Measurements from ENCODE around the gene CEP164. TPM values are rescaled to one million over a fixed set of nuclear protein-coding genes. Genes with fewer than 3 reads are reported as not detected.

The CEP164 gene
- total and polyA plus RNA-seq, 2 experiments from 2014 or later = 13.9 to 23.8 TPM

DNA sequence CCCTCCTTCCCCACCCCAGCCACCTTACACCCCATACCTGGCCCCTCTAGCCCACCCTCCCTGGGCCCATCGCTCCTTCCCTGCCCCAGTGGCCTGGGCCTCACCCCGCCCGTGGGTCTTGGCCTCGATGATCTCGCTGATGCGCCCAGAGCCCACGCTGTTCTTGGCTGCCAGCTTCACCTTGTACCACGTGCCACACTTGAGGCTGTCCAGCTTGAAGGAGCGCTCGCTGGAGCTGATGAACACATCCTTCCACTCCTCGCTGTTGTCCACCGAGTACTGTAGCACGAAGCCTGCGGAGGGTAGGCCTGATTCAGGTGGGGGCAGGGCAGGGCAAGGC lies 110.1 kb downstream of the CEP164 start (continued):
- no peak for TF ChIP-seq CREB1 (CRISPR knock-in tag; IDR thresholded peaks at IDR 0.05; ENCODE audit: low read depth)

DNA sequence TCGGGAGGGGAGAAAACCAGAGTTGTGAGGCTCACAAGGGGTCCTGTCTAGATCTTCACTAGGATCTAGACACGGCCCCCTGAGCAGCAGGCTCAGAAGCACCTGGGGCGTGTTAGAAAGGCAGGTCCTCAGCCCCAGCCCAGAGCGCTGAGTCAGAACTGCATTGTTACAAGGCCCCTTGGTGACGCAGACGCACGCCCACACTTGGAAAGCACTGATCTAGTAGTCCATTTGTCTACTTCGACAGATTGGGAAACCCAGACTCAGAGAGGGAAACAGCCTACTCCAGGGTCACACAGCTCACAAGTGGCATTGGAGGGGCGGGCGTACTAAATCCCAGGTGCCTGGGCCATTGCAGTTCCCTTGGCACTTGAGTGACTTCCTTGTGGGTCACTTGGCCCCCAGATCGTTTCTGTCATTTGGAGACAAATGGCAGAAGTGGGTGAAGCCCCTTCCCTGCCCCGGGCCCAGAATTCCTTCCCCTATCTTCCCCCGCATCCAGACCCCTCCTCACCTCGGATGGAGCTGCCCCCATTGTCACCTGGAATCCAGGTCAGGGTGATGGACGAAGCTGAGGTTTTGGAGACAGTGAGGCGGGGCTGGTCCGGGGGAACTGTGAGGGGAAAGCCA lies 110.8 kb downstream of the CEP164 start:
- Histone ChIP-seq H3K9me2 (ENCODE audit: insufficient read depth) (no peaks in the 10 kb centered on the region), H3K4me1 (ENCODE audit: insufficient read depth) (no peaks in the 10 kb centered on the region; the same call in 1 of the 2 replicates), H3K4me3 (no peak overlapping the region), H3K36me3 (ENCODE audit: insufficient read depth) (no peaks in the 10 kb centered on the region), H3K79me2 (replicated peaks; ENCODE audit: insufficient read depth) (no peaks in the 10 kb centered on the region), H3F3A (replicated peaks; ENCODE audit: low read depth) (0 out of 2 replicates have a peak, but pooled peaks cover 2% of the 10 kb centered on the region), H4K20me1 (replicated peaks; ENCODE audit: insufficient read depth) (no peaks in the 10 kb centered on the region), H3K4me2 (no peak overlapping the region), H3K27ac (ENCODE audit: low read depth) (no peak overlapping the region), H3K27me3 (ENCODE audit: insufficient read depth) (no peaks in the 10 kb centered on the region), H2AFZ (no peak overlapping the region)
- H3K27me3 Mint-ChIP-seq (ENCODE audit: insufficient read depth, low read depth, poor library complexity) = peaks cover 3% of the 10 kb centered on the region
- H3K36me3 Mint-ChIP-seq (ENCODE audit: low read depth) = no peaks in the 10 kb centered on the region
- no peaks in the 10 kb centered on the region for H3K9me3 Mint-ChIP-seq
- TF ChIP-seq CREB1 (CRISPR knock-in tag; IDR thresholded peaks at IDR 0.05; ENCODE audit: low read depth) (no peak), NANOG (IDR thresholded peaks at IDR 0.05; ENCODE audit: borderline replicate concordance) (no peak), ZNF331 (CRISPR knock-in tag; IDR thresholded peaks at IDR 0.05; ENCODE audit: low read depth) (no peak), JUNB (IDR thresholded peaks at IDR 0.05; ENCODE audit: unreplicated experiment) (no peak), EZH2 (IDR thresholded peaks at IDR 0.05; ENCODE audit: low read depth, unreplicated experiment) (no peak)
- TF ChIP-seq, protein P1, sequence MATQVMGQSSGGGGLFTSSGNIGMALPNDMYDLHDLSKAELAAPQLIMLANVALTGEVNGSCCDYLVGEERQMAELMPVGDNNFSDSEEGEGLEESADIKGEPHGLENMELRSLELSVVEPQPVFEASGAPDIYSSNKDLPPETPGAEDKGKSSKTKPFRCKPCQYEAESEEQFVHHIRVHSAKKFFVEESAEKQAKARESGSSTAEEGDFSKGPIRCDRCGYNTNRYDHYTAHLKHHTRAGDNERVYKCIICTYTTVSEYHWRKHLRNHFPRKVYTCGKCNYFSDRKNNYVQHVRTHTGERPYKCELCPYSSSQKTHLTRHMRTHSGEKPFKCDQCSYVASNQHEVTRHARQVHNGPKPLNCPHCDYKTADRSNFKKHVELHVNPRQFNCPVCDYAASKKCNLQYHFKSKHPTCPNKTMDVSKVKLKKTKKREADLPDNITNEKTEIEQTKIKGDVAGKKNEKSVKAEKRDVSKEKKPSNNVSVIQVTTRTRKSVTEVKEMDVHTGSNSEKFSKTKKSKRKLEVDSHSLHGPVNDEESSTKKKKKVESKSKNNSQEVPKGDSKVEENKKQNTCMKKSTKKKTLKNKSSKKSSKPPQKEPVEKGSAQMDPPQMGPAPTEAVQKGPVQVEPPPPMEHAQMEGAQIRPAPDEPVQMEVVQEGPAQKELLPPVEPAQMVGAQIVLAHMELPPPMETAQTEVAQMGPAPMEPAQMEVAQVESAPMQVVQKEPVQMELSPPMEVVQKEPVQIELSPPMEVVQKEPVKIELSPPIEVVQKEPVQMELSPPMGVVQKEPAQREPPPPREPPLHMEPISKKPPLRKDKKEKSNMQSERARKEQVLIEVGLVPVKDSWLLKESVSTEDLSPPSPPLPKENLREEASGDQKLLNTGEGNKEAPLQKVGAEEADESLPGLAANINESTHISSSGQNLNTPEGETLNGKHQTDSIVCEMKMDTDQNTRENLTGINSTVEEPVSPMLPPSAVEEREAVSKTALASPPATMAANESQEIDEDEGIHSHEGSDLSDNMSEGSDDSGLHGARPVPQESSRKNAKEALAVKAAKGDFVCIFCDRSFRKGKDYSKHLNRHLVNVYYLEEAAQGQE (IDR thresholded peaks at IDR 0.05; ENCODE audit: unreplicated experiment) = no peak
- TF ChIP-seq, protein P2, sequence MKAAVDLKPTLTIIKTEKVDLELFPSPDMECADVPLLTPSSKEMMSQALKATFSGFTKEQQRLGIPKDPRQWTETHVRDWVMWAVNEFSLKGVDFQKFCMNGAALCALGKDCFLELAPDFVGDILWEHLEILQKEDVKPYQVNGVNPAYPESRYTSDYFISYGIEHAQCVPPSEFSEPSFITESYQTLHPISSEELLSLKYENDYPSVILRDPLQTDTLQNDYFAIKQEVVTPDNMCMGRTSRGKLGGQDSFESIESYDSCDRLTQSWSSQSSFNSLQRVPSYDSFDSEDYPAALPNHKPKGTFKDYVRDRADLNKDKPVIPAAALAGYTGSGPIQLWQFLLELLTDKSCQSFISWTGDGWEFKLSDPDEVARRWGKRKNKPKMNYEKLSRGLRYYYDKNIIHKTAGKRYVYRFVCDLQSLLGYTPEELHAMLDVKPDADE (IDR thresholded peaks at IDR 0.05) = no peak
- TF ChIP-seq, protein P3, sequence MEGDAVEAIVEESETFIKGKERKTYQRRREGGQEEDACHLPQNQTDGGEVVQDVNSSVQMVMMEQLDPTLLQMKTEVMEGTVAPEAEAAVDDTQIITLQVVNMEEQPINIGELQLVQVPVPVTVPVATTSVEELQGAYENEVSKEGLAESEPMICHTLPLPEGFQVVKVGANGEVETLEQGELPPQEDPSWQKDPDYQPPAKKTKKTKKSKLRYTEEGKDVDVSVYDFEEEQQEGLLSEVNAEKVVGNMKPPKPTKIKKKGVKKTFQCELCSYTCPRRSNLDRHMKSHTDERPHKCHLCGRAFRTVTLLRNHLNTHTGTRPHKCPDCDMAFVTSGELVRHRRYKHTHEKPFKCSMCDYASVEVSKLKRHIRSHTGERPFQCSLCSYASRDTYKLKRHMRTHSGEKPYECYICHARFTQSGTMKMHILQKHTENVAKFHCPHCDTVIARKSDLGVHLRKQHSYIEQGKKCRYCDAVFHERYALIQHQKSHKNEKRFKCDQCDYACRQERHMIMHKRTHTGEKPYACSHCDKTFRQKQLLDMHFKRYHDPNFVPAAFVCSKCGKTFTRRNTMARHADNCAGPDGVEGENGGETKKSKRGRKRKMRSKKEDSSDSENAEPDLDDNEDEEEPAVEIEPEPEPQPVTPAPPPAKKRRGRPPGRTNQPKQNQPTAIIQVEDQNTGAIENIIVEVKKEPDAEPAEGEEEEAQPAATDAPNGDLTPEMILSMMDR (conservative IDR thresholded peaks at IDR 0.05; ENCODE audit: low read depth in 2 of 2) = no peak
- TF ChIP-seq, protein P4, sequence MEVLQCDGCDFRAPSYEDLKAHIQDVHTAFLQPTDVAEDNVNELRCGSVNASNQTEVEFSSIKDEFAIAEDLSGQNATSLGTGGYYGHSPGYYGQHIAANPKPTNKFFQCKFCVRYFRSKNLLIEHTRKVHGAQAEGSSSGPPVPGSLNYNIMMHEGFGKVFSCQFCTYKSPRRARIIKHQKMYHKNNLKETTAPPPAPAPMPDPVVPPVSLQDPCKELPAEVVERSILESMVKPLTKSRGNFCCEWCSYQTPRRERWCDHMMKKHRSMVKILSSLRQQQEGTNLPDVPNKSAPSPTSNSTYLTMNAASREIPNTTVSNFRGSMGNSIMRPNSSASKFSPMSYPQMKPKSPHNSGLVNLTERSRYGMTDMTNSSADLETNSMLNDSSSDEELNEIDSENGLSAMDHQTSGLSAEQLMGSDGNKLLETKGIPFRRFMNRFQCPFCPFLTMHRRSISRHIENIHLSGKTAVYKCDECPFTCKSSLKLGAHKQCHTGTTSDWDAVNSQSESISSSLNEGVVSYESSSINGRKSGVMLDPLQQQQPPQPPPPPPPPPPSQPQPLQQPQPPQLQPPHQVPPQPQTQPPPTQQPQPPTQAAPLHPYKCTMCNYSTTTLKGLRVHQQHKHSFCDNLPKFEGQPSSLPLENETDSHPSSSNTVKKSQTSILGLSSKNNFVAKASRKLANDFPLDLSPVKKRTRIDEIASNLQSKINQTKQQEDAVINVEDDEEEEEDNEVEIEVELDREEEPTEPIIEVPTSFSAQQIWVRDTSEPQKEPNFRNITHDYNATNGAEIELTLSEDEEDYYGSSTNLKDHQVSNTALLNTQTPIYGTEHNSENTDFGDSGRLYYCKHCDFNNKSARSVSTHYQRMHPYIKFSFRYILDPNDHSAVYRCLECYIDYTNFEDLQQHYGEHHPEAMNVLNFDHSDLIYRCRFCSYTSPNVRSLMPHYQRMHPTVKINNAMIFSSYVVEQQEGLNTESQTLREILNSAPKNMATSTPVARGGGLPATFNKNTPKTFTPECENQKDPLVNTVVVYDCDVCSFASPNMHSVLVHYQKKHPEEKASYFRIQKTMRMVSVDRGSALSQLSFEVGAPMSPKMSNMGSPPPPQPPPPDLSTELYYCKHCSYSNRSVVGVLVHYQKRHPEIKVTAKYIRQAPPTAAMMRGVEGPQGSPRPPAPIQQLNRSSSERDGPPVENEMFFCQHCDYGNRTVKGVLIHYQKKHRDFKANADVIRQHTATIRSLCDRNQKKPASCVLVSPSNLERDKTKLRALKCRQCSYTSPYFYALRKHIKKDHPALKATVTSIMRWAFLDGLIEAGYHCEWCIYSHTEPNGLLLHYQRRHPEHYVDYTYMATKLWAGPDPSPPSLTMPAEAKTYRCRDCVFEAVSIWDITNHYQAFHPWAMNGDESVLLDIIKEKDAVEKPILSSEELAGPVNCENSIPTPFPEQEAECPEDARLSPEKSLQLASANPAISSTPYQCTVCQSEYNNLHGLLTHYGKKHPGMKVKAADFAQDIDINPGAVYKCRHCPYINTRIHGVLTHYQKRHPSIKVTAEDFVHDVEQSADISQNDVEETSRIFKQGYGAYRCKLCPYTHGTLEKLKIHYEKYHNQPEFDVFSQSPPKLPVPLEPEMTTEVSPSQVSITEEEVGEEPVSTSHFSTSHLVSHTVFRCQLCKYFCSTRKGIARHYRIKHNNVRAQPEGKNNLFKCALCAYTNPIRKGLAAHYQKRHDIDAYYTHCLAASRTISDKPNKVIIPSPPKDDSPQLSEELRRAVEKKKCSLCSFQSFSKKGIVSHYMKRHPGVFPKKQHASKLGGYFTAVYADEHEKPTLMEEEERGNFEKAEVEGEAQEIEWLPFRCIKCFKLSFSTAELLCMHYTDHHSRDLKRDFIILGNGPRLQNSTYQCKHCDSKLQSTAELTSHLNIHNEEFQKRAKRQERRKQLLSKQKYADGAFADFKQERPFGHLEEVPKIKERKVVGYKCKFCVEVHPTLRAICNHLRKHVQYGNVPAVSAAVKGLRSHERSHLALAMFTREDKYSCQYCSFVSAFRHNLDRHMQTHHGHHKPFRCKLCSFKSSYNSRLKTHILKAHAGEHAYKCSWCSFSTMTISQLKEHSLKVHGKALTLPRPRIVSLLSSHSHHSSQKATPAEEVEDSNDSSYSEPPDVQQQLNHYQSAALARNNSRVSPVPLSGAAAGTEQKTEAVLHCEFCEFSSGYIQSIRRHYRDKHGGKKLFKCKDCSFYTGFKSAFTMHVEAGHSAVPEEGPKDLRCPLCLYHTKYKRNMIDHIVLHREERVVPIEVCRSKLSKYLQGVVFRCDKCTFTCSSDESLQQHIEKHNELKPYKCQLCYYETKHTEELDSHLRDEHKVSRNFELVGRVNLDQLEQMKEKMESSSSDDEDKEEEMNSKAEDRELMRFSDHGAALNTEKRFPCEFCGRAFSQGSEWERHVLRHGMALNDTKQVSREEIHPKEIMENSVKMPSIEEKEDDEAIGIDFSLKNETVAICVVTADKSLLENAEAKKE (CRISPR knock-in tag; IDR thresholded peaks at IDR 0.05) = no peak
- H3K4me1 Mint-ChIP-seq = peaks cover 5% of the 10 kb centered on the region
- DNase-seq (ENCODE audit: low spot score) (no peak), ATAC-seq (no peak)
- no peak overlapping the region for H3K4me3 Mint-ChIP-seq
- H3K27ac Mint-ChIP-seq = no peak overlapping the region
